Measurements from ENCODE around the gene OSBPL10.

DNA sequence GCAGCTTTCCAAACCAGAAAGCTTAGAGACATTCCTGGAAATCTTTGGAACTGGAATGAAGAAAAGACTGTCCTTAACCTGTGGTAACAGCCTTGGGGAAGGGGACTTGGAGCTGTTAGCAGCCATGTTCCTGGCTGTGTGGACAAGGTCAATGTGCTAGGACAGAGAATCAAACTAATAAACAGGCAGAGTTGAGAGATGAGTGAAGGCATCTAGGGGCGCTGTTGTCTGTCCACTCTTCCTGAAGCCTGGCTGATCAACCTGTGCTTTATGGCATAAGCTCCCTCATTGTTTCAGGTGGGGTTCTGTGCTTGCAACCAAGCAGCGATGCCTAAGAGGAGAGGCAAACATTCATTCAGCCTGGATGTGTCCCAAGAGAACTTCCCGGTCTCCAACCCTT is 19.8 kb upstream of the OSBPL10 start:
- TF ChIP-seq, protein P1, sequence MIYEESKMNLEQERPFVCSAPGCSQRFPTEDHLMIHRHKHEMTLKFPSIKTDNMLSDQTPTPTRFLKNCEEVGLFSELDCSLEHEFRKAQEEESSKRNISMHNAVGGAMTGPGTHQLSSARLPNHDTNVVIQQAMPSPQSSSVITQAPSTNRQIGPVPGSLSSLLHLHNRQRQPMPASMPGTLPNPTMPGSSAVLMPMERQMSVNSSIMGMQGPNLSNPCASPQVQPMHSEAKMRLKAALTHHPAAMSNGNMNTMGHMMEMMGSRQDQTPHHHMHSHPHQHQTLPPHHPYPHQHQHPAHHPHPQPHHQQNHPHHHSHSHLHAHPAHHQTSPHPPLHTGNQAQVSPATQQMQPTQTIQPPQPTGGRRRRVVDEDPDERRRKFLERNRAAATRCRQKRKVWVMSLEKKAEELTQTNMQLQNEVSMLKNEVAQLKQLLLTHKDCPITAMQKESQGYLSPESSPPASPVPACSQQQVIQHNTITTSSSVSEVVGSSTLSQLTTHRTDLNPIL (CRISPR knock-in tag; IDR thresholded peaks at IDR 0.05; ENCODE audit: low read depth): no peak
- TF ChIP-seq GLIS3 (CRISPR knock-in tag; IDR thresholded peaks at IDR 0.05) (no peak), ZC3H10 (CRISPR knock-in tag; IDR thresholded peaks at IDR 0.05) (no peak), ZFP30 (CRISPR knock-in tag; IDR thresholded peaks at IDR 0.05) (no peak), TCF4 (CRISPR knock-in tag; IDR thresholded peaks at IDR 0.05; ENCODE audit: borderline replicate concordance) (no peak), PATZ1 (CRISPR knock-in tag; IDR thresholded peaks at IDR 0.05; ENCODE audit: borderline replicate concordance) (no peak)
- TF ChIP-seq, protein P2, sequence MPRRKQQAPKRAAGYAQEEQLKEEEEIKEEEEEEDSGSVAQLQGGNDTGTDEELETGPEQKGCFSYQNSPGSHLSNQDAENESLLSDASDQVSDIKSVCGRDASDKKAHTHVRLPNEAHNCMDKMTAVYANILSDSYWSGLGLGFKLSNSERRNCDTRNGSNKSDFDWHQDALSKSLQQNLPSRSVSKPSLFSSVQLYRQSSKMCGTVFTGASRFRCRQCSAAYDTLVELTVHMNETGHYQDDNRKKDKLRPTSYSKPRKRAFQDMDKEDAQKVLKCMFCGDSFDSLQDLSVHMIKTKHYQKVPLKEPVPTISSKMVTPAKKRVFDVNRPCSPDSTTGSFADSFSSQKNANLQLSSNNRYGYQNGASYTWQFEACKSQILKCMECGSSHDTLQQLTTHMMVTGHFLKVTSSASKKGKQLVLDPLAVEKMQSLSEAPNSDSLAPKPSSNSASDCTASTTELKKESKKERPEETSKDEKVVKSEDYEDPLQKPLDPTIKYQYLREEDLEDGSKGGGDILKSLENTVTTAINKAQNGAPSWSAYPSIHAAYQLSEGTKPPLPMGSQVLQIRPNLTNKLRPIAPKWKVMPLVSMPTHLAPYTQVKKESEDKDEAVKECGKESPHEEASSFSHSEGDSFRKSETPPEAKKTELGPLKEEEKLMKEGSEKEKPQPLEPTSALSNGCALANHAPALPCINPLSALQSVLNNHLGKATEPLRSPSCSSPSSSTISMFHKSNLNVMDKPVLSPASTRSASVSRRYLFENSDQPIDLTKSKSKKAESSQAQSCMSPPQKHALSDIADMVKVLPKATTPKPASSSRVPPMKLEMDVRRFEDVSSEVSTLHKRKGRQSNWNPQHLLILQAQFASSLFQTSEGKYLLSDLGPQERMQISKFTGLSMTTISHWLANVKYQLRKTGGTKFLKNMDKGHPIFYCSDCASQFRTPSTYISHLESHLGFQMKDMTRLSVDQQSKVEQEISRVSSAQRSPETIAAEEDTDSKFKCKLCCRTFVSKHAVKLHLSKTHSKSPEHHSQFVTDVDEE (CRISPR knock-in tag; IDR thresholded peaks at IDR 0.05): no peak

All from SK-N-SH treated with all-trans-retinoic acid at 6 μM for 48 hours (cell line).